Endothelial cell of umbilical vein (primary cell): ENCODE data around the gene FOLR2.

Experiments
- POLR2A ChIP-seq: IDR thresholded peaks from 2 replicates; pipeline ENCODE4 v1.6.1; 2012; ENCODE audit warnings: low read depth, mild to moderate bottlenecking, control low read depth, low read length
- TF ChIP-seq, protein P1 (sequence below), 2 donors: IDR thresholded peaks; 1 replicate in 1 of 2; 2 replicates in 1 of 2; pipeline ENCODE4 v1.5.1; 2011; ENCODE audit warnings: low read length in 2 of 2, mild to moderate bottlenecking in 2 of 2, moderate library complexity in 2 of 2, control low read depth in 1 of 2, inconsistent platforms in 1 of 2, low read depth in 1 of 2; ENCODE audit not compliant: insufficient read depth in 1 of 2; ENCODE audit errors: extremely low read depth in 1 of 2

DNA sequence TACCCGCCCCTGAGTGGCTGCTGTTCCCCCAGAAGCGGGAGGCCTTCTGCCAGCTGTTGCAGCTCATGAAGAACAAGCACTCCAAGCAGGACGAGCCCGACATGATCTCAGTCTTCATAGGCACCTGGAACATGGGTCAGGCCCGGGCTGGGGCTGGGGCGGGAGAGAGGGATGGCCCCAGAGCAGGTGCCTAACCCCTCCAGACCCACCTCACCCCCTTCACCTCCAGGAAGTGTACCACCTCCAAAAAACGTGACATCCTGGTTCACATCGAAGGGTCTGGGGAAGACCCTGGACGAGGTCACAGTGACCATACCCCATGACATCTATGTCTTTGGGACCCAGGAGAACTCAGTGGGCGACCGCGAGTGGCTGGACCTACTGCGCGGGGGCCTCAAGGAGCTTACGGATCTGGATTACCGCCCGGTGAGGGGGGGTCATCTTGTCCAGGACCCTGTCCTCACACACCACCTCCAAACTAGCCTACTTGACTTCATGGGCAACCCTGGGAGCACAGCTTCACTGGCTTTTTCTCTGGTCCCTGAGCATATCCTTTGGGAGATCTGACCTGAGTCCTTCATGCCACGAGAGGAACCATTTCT, 14.3 kb downstream of the FOLR2 start:
- TF ChIP-seq, protein P1, sequence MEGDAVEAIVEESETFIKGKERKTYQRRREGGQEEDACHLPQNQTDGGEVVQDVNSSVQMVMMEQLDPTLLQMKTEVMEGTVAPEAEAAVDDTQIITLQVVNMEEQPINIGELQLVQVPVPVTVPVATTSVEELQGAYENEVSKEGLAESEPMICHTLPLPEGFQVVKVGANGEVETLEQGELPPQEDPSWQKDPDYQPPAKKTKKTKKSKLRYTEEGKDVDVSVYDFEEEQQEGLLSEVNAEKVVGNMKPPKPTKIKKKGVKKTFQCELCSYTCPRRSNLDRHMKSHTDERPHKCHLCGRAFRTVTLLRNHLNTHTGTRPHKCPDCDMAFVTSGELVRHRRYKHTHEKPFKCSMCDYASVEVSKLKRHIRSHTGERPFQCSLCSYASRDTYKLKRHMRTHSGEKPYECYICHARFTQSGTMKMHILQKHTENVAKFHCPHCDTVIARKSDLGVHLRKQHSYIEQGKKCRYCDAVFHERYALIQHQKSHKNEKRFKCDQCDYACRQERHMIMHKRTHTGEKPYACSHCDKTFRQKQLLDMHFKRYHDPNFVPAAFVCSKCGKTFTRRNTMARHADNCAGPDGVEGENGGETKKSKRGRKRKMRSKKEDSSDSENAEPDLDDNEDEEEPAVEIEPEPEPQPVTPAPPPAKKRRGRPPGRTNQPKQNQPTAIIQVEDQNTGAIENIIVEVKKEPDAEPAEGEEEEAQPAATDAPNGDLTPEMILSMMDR (IDR thresholded peaks at IDR 0.05; ENCODE audit: extremely low read depth in 1 of 2, insufficient read depth in 1 of 2, low read depth in 1 of 2, low read length in 2 of 2): no peak
- no peak for TF ChIP-seq POLR2A
